Measurements from ENCODE around the gene SNN. TPM values are rescaled to one million over a fixed set of nuclear protein-coding genes. Genes with fewer than 3 reads are reported as not detected.

Gene SNN
- total RNA-seq, 2 donors from 2014 or later: 28.9 to 35.1 TPM

DNA sequence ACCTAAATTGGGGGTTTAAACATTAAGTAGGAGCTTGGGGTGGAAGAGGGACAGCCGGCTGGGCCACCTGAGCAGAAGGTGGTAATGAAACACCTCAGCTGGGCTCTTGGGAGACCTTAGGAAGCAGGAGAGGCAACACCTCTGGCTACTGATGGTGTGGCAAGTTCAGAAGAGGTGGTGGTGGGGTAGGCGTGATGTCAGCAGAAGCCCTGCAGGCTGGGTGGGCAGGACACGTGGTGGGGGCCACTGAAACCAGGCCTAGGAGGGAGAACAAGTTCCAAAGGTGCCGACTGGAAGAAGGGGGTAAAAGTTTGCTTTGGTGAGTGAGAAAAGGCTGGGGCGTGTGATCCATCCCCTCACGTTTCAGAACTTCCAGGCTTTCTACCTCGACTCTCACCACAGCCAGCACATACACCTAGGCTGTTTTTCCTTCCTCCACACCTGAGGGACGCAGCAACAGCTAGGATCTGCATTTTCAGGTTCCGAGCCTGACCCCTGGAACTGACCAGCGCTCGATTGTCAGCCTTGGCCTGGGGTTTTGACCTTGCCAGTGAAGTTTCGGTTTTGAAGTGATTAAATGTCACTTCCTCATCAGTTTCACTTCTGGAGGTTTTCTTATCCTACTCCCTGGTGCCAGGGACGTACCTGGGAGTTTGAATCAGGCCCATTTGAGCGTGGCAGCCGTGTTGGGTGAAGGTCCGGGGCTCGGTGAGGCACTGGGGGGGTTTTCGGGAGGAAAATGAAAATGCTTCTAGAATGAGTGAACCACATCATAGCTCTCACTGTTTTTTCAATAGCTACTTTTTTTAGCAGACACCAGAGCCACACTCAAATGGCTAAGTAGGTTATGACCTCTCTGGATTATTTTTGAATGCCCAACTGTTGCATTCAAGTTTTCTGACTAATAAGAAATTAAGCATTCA lies 10.0 kb downstream of the SNN start:
- peak overlapping the region; percentile 72 for H3K27ac Mint-ChIP-seq
- H3K27me3 Mint-ChIP-seq (ENCODE audit: insufficient read depth): no peaks in the 10 kb centered on the region
- Histone ChIP-seq H3K27me3 (ENCODE audit: control insufficient read depth, insufficient read depth, low read length, poor library complexity, severe bottlenecking) (no peaks in the 10 kb centered on the region), H3K36me3 (ENCODE audit: control insufficient read depth, insufficient read depth, low read length) (peaks cover 66% of the 10 kb centered on the region), H3K4me3 (ENCODE audit: low read length) (no peak overlapping the region), H3K9ac (ENCODE audit: extremely low read depth, low read length, poor library complexity, severe bottlenecking) (no peak overlapping the region), H3K9me3 (ENCODE audit: control insufficient read depth, low read length) (no peaks in the 10 kb centered on the region), H3K4me1 (ENCODE audit: control insufficient read depth, insufficient read depth, low read length) (no peaks in the 10 kb centered on the region), H3K27ac (ENCODE audit: low read depth, low read length) (no peak overlapping the region)
- no peaks in the 10 kb centered on the region for H3K9me3 Mint-ChIP-seq
- TF ChIP-seq, protein P1, sequence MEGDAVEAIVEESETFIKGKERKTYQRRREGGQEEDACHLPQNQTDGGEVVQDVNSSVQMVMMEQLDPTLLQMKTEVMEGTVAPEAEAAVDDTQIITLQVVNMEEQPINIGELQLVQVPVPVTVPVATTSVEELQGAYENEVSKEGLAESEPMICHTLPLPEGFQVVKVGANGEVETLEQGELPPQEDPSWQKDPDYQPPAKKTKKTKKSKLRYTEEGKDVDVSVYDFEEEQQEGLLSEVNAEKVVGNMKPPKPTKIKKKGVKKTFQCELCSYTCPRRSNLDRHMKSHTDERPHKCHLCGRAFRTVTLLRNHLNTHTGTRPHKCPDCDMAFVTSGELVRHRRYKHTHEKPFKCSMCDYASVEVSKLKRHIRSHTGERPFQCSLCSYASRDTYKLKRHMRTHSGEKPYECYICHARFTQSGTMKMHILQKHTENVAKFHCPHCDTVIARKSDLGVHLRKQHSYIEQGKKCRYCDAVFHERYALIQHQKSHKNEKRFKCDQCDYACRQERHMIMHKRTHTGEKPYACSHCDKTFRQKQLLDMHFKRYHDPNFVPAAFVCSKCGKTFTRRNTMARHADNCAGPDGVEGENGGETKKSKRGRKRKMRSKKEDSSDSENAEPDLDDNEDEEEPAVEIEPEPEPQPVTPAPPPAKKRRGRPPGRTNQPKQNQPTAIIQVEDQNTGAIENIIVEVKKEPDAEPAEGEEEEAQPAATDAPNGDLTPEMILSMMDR (conservative IDR thresholded peaks at IDR 0.05): no peak
- no peak for DNase-seq
- no peaks in the 10 kb centered on the region for H3K4me1 Mint-ChIP-seq
- 95 to 97% methylated on average over 9 to 18 of the region's 18 CpGs for WGBS, 2 experiments (ENCODE audit: insufficient coverage in 1 of 2, insufficient read length in 1 of 2)
- H3K4me3 Mint-ChIP-seq: no peak overlapping the region
- peaks cover 48% of the 10 kb centered on the region for H3K36me3 Mint-ChIP-seq (ENCODE audit: low read depth)

DNA sequence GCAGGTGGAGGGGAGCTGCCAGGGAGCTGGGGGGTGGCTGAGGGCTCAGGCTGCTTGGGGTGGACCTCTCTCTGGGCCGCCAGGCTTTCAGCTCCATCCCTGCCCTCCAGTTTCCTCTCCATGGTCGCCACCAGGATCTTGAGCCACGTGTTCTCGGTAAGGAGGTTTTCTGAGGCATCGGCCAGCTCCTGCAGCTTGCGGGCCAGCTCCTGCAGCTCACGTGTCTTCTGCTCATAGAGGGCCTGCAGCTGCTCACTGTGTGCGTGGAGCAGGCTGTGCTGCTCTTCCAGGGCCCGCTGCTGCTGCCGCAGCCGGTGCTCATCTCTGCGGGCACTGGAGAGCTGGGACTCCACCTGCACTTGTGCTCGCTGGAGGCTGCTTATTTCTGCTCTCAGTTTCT lies 11.0 kb downstream of the SNN start:
- H3K36me3 Mint-ChIP-seq (ENCODE audit: low read depth): peaks cover 58% of the 10 kb centered on the region
- WGBS, 2 experiments (ENCODE audit: insufficient coverage in 1 of 2, insufficient read length in 1 of 2): 95 to 96% methylated on average over 12 to 13 of the region's 13 CpGs
- no peak overlapping the region for H3K4me3 ChIP-seq (ENCODE audit: low read length)
- H3K4me1 ChIP-seq (ENCODE audit: control insufficient read depth, insufficient read depth, low read length): no peaks in the 10 kb centered on the region
- no peak overlapping the region for H3K27ac ChIP-seq (ENCODE audit: low read depth, low read length)
- H3K27me3 ChIP-seq (ENCODE audit: control insufficient read depth, insufficient read depth, low read length, poor library complexity, severe bottlenecking): no peaks in the 10 kb centered on the region
- TF ChIP-seq, protein P1 (conservative IDR thresholded peaks at IDR 0.05): no peak
- H3K4me1 Mint-ChIP-seq: no peaks in the 10 kb centered on the region
- H3K9me3 ChIP-seq (ENCODE audit: control insufficient read depth, low read length): no peaks in the 10 kb centered on the region
- peaks cover 76% of the 10 kb centered on the region for H3K36me3 ChIP-seq (ENCODE audit: control insufficient read depth, insufficient read depth, low read length)
- peak overlapping the region; percentile 75 for H3K27ac Mint-ChIP-seq
- H3K9ac ChIP-seq (ENCODE audit: extremely low read depth, low read length, poor library complexity, severe bottlenecking): no peak overlapping the region
- H3K4me3 Mint-ChIP-seq: no peak overlapping the region
- peak; percentile 37 for DNase-seq
- H3K27me3 Mint-ChIP-seq (ENCODE audit: insufficient read depth): no peaks in the 10 kb centered on the region
- no peaks in the 10 kb centered on the region for H3K9me3 Mint-ChIP-seq

DNA sequence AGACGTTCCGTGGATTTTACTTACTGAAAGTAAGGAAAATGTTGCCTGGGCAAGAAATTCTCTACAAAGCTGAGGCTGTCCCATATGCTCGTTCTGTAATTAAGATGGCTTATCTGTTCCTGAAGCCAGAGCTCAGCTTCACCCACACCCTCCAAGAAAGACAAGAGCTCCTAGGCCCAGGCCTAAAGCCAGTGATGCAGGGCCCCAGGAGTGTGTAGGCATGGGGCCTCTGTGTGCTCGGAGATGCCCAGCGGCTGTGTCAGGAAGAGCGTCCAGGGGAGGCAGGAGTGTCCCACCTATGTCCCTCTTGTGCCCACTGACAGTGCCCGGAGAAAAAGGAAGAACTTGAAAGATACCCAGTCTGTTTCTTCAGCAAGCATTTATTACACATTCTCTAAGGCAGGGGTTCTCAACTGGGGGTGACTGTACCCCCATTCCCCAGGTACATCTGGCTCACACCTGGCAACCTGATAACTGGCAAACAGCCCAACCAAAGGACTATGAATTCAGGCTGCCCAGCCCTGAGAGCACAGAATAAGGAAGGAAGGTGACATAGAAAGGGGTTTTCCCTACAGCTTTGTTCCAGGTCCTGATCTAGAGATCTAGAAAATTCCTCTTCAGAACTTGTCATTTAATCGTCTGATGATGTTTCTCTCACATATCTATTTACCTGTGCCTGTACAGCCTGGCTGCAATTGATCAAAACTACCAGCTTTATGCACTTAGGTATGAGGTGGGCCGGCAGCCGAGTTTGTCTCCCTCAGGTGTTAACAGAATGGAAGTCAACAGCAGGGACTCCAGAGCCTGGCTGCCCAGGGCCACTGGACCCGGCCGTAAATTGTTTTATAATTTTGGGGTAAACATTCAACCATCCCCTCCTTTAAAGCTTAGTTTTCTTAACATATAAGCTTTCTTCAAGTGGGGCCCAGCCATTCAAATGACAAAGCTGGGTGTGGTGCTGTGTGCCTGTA lies 12.0 kb downstream of the SNN start:
- no peak overlapping the region for H3K9ac ChIP-seq (ENCODE audit: extremely low read depth, low read length, poor library complexity, severe bottlenecking)
- Mint-ChIP-seq H3K36me3 (ENCODE audit: low read depth) (peaks cover 65% of the 10 kb centered on the region), H3K4me1 (no peaks in the 10 kb centered on the region), H3K27me3 (ENCODE audit: insufficient read depth) (no peaks in the 10 kb centered on the region), H3K9me3 (no peaks in the 10 kb centered on the region), H3K27ac (peak overlapping the region; percentile 6), H3K4me3 (no peak overlapping the region)
- 86 to 95% methylated on average over 10 to 12 of the region's 12 CpGs for WGBS, 2 experiments (ENCODE audit: insufficient coverage in 1 of 2, insufficient read length in 1 of 2)
- DNase-seq: peak; percentile 35
- no peak overlapping the region for H3K27ac ChIP-seq (ENCODE audit: low read depth, low read length)
- TF ChIP-seq, protein P1 (conservative IDR thresholded peaks at IDR 0.05): no peak
- H3K4me1 ChIP-seq (ENCODE audit: control insufficient read depth, insufficient read depth, low read length): no peaks in the 10 kb centered on the region
- H3K4me3 ChIP-seq (ENCODE audit: low read length): no peak overlapping the region
- peaks cover 79% of the 10 kb centered on the region for H3K36me3 ChIP-seq (ENCODE audit: control insufficient read depth, insufficient read depth, low read length)
- H3K9me3 ChIP-seq (ENCODE audit: control insufficient read depth, low read length): no peaks in the 10 kb centered on the region
- no peaks in the 10 kb centered on the region for H3K27me3 ChIP-seq (ENCODE audit: control insufficient read depth, insufficient read depth, low read length, poor library complexity, severe bottlenecking)

All from endodermal cell (in vitro differentiated cells).